ENCODE measurements around the gene PFDN6. TPM values are rescaled to one million over a fixed set of nuclear protein-coding genes. Genes with fewer than 3 reads are reported as not detected.

The PFDN6 gene
- total RNA-seq, 1 donor from 2014 or later, result 55.8 TPM

- no peak for TF ChIP-seq CTCF (conservative IDR thresholded peaks at IDR 0.05; ENCODE audit: low read depth, low read length)
- no peak overlapping the region for H3K4me3 ChIP-seq (ENCODE audit: low read depth, low read length)
- no peak for DNase-seq (ENCODE audit: low read depth)
Observed at GRCh38 chr6:33329058-33329457, 39.7 kb downstream of the PFDN6 start.

GRCh38 chr6:33330736-33331135 lies 41.3 kb downstream of the PFDN6 start:
- TF ChIP-seq CTCF (conservative IDR thresholded peaks at IDR 0.05; ENCODE audit: low read depth, low read length), result no peak
- DNase-seq (ENCODE audit: low read depth), result no peak
- H3K4me3 ChIP-seq (ENCODE audit: low read depth, low read length), result no peak overlapping the region

- DNase-seq (ENCODE audit: low read depth), result no peak
- no peak overlapping the region for H3K4me3 ChIP-seq (ENCODE audit: low read depth, low read length)
- no peak for TF ChIP-seq CTCF (conservative IDR thresholded peaks at IDR 0.05; ENCODE audit: low read depth, low read length)
Observed at GRCh38 chr6:33333666-33334065, 44.3 kb downstream of the PFDN6 start.

GRCh38 chr6:33335916-33336315 lies 46.5 kb downstream of the PFDN6 start:
- no peak for TF ChIP-seq CTCF (conservative IDR thresholded peaks at IDR 0.05; ENCODE audit: low read depth, low read length)
- no peak for DNase-seq (ENCODE audit: low read depth)
- H3K4me3 ChIP-seq (ENCODE audit: low read depth, low read length), result no peak overlapping the region

- no peak for TF ChIP-seq CTCF (conservative IDR thresholded peaks at IDR 0.05; ENCODE audit: low read depth, low read length)
- no peak overlapping the region for H3K4me3 ChIP-seq (ENCODE audit: low read depth, low read length)
- no peak for DNase-seq (ENCODE audit: low read depth)
Observed at GRCh38 chr6:33336495-33336894, 47.1 kb downstream of the PFDN6 start.

- DNase-seq (ENCODE audit: low read depth), result no peak
- H3K4me3 ChIP-seq (ENCODE audit: low read depth, low read length), result no peak overlapping the region
- TF ChIP-seq CTCF (conservative IDR thresholded peaks at IDR 0.05; ENCODE audit: low read depth, low read length), result no peak
Observed at GRCh38 chr6:33339193-33339592, 49.8 kb downstream of the PFDN6 start.

Other genes starting within 250 kb of the PFDN6 start
- 6.8 and 7.1 TPM in 2 replicates for gene HLA-DPA1, start 216.0 kb upstream of the PFDN6 start, total RNA-seq
- 49.4 and 52.3 TPM in 2 replicates for gene HLA-DPB1, start 213.6 kb upstream of the PFDN6 start, total RNA-seq
- 0.06 and 0.07 TPM in 2 replicates for gene COL11A2, start 97.1 kb upstream of the PFDN6 start, total RNA-seq
- gene RXRB, start 88.9 kb upstream of the PFDN6 start, total RNA-seq, result 15.0 and 15.1 TPM in 2 replicates
- gene SLC39A7, start 88.7 kb upstream of the PFDN6 start, total RNA-seq, result 70.8 and 97.8 TPM in 2 replicates
- 16.3 and 16.9 TPM in 2 replicates for gene HSD17B8, start 84.9 kb upstream of the PFDN6 start, total RNA-seq
- 11.3 and 17.2 TPM in 2 replicates for gene RING1, start 81.1 kb upstream of the PFDN6 start, total RNA-seq
- gene VPS52, start 17.7 kb upstream of the PFDN6 start, total RNA-seq, result 33.9 and 42.8 TPM in 2 replicates
- 2,737 and 3,799 TPM in 2 replicates for gene RPS18, start 17.5 kb upstream of the PFDN6 start, total RNA-seq
- gene B3GALT4, start 12.5 kb upstream of the PFDN6 start, total RNA-seq, result 4.6 and 7.0 TPM in 2 replicates
- gene WDR46, start 362 bp upstream of the PFDN6 start, total RNA-seq, result 67.9 and 116 TPM in 2 replicates
- gene RGL2, start 9.3 kb downstream of the PFDN6 start, total RNA-seq, result 34.0 and 46.8 TPM in 2 replicates
- gene TAPBP, start 24.5 kb downstream of the PFDN6 start, total RNA-seq, result 108 and 144 TPM in 2 replicates
- gene ZBTB22, start 28.1 kb downstream of the PFDN6 start, total RNA-seq, result 8.2 and 13.5 TPM in 2 replicates
- gene DAXX, start 33.4 kb downstream of the PFDN6 start, total RNA-seq, result 52.7 and 58.1 TPM in 2 replicates
- 117 and 126 TPM in 2 replicates for gene KIFC1, start 102.2 kb downstream of the PFDN6 start, total RNA-seq
- 20.7 and 25.4 TPM in 2 replicates for gene PHF1, start 121.4 kb downstream of the PFDN6 start, total RNA-seq
- 206 and 273 TPM in 2 replicates for gene CUTA, start 128.5 kb downstream of the PFDN6 start, total RNA-seq
- gene SYNGAP1, start 130.5 kb downstream of the PFDN6 start, total RNA-seq, result 0.87 and 2.3 TPM in 2 replicates
- 4.3 and 4.6 TPM in 2 replicates for gene ZBTB9, start 165.0 kb downstream of the PFDN6 start, total RNA-seq